PFSK-1 (cell line): ENCODE measurements around the gene OR4D2.
A peak's percentile ranks its signal among the peaks of the same experiment; 100 is the strongest.

Experiments
- FOXP2 ChIP-seq: optimal IDR thresholded peaks from 2 replicates; pipeline ENCODE3; 2011; ENCODE audit warnings: borderline replicate concordance, control low read depth, inconsistent platforms; ENCODE audit not compliant: insufficient read depth; ENCODE audit errors: extremely low read length, extremely low read depth
- POLR2AphosphoS5 ChIP-seq: IDR thresholded peaks from 2 replicates; pipeline ENCODE4 v1.6.1; 2012; ENCODE audit warnings: low read depth, mild to moderate bottlenecking, control low read depth, low read length, moderate library complexity
- REST ChIP-seq, 2 experiments: IDR thresholded peaks; 2 replicates each; pipeline versions ENCODE4 v1.6.1 to v1.8.0; 2011 to 2012; ENCODE audit warnings: low read depth in 2 of 2, low read length in 2 of 2, control low read depth in 1 of 2, inconsistent platforms in 1 of 2, mild to moderate bottlenecking in 1 of 2, moderate library complexity in 1 of 2; ENCODE audit not compliant: insufficient read depth in 1 of 2
- SIN3A ChIP-seq: IDR thresholded peaks from 2 replicates; pipeline ENCODE4 v1.6.1; 2012; ENCODE audit warnings: mild to moderate bottlenecking, low read length, moderate library complexity, borderline replicate concordance; ENCODE audit not compliant: insufficient read depth
- TAF1 ChIP-seq: IDR thresholded peaks from 2 replicates; pipeline ENCODE4 v1.6.1; 2012; ENCODE audit warnings: low read length, control low read depth, borderline replicate concordance; ENCODE audit not compliant: insufficient read depth

OR4D2 gene

GRCh38 chr17:58156839-58157803, 9.7 kb upstream of the OR4D2 start:
- TF ChIP-seq FOXP2 (no peak), TAF1 (no peak), POLR2AphosphoS5 (no peak), SIN3A (no peak), REST (IDR thresholded peaks at IDR 0.05; ENCODE audit: insufficient read depth in 1 of 2, low read depth in 2 of 2, low read length in 2 of 2) (no peak)

- TF ChIP-seq FOXP2 (no peak), REST (IDR thresholded peaks at IDR 0.05; ENCODE audit: insufficient read depth in 1 of 2, low read depth in 2 of 2, low read length in 2 of 2) (no peak), POLR2AphosphoS5 (no peak)
Observed at GRCh38 chr17:58158181-58158580, 8.6 kb upstream of the OR4D2 start.

- TF ChIP-seq TAF1 (no peak), FOXP2 (no peak), REST (IDR thresholded peaks at IDR 0.05; ENCODE audit: insufficient read depth in 1 of 2, low read depth in 2 of 2, low read length in 2 of 2) (no peak), POLR2AphosphoS5 (no peak), SIN3A (no peak)
Observed at GRCh38 chr17:58161566-58161965, 5.2 kb upstream of the OR4D2 start.

GRCh38 chr17:58165981-58166380, 801 bp upstream of the OR4D2 start:
- TF ChIP-seq FOXP2, result no peak
- TF ChIP-seq REST (IDR thresholded peaks at IDR 0.05; ENCODE audit: insufficient read depth in 1 of 2, low read depth in 2 of 2, low read length in 2 of 2), result peak; percentile 65 to 88; a peak in 3 of 4 replicates
- no peak for TF ChIP-seq TAF1
- TF ChIP-seq SIN3A, result no peak
- TF ChIP-seq POLR2AphosphoS5, result no peak
